Activated CD8-positive, alpha-beta T cell treated with anti-CD3 and anti-CD28 coated beads, Interleukin-2, amount 10 ng/mL, durations not matched to agents 7 days and 5 days (primary cell): ENCODE measurements around the gene STK11. TPM values are rescaled to one million over a fixed set of nuclear protein-coding genes. Genes with fewer than 3 reads are reported as not detected.

Experiments
- ATAC-seq: fragments of 150-1000 bp; cut with Tn5 transposase; one replicate; pipeline ENCODE4 v1.10.0; 2021; ENCODE audit warnings: moderate library complexity
- CTCF ChIA-PET: fragments of 350-600 bp; sonication (Branson Sonifier 250); formaldehyde crosslinking; loops from one replicate; lab custom pipeline; 2021; ENCODE audit warnings: antibody characterized with exemption; lab: Charles Lee
- POLR2A ChIA-PET: fragments of 350-600 bp; sonication (Branson Sonifier 250); formaldehyde crosslinking; loops from one replicate; lab custom pipeline; 2021; ENCODE audit warnings: antibody characterized with exemption; lab: Charles Lee
- DNase-seq: peaks from one replicate; pipeline ENCODE4 v3.0.0-alpha.2; 2020
- H3K27ac Mint-ChIP-seq: one replicate; pipeline ENCODE4 v1.8.0; 2021; ENCODE audit warnings: mild to moderate bottlenecking, mixed read lengths
- H3K27me3 Mint-ChIP-seq: one replicate; pipeline ENCODE4 v1.8.0; 2021; ENCODE audit warnings: low read depth, mixed read lengths
- H3K36me3 Mint-ChIP-seq: one replicate; pipeline ENCODE4 v1.8.0; 2021; ENCODE audit warnings: low read depth, mixed read lengths
- H3K4me1 Mint-ChIP-seq: one replicate; pipeline ENCODE4 v1.8.0; 2021; ENCODE audit warnings: low read depth, mixed read lengths
- H3K4me3 Mint-ChIP-seq: one replicate; pipeline ENCODE4 v1.8.0; 2021; ENCODE audit warnings: mild to moderate bottlenecking, mixed read lengths
- H3K9me3 Mint-ChIP-seq: one replicate; pipeline ENCODE4 v1.8.0; 2022; ENCODE audit warnings: mixed read lengths; ENCODE audit not compliant: insufficient read depth
- total RNA-seq, 2 experiments: library from RNA; stranded (reverse); gene quantifications; one replicate each; pipeline ENCODE4 v1.2.3, GENCODE V29; 2021

The STK11 gene
- total RNA-seq, 2 experiments from 2014 or later: 68.8 to 70.8 TPM

GRCh38 chr19:1163934-1164683 lies 41.5 kb upstream of the STK11 start:
- no peak for ATAC-seq
- Mint-ChIP-seq H3K9me3 (no peaks in the 10 kb centered on the region), H3K27ac (no peak overlapping the region), H3K4me1 (peaks cover 3% of the 10 kb centered on the region), H3K27me3 (no peaks in the 10 kb centered on the region), H3K4me3 (no peak overlapping the region), H3K36me3 (peaks cover 7% of the 10 kb centered on the region)
- ChIA-PET CTCF (no interaction called here), POLR2A (no interaction called here)
- no peak for DNase-seq

DNA sequence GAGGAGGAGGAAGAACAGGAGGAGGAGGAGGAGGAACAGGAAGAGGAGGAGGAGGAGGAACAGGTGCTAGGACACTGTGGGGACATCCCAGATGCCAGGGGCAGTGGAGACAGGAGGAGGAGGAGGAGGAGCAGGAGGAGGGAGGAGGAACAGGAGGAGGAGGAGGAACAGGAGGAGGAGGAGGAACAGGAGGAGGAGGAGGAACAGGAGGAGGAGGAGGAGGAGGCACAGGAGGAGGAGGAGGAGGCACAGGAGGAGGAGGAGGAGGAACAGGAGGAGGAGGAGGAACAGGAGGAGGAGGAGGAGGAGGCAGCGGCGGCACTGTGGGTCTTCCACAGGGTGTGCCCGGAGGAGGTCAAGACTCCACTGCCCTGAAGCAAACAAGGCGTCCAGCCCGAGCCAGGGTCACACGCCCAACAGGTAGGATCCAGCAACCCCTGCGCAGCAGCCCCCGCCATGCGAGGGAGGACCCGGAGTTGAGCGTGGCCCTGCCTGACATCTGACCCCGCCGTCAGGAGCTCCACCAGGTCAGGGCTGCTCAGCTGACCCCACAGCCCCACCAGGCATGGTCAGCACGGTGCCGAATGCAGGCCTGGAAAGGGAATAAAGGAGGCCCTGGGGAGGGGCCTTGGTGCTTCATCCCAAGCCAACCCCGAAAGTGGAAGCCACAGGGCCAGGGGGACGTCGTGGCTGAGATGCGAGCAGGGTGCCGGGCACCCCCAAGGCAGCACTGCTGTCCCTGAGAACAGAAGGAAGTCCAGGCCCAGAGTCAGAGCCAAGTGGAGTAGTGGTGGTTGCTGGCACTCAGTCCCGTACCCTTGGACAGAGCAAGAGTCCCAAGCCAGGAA lies 40.7 kb upstream of the STK11 start:
- CTCF ChIA-PET: no interaction called here
- H3K4me3 Mint-ChIP-seq: no peak overlapping the region
- no peak overlapping the region for H3K27ac Mint-ChIP-seq
- no peaks in the 10 kb centered on the region for H3K27me3 Mint-ChIP-seq
- peaks cover 7% of the 10 kb centered on the region for H3K36me3 Mint-ChIP-seq
- peaks cover 6% of the 10 kb centered on the region for H3K4me1 Mint-ChIP-seq
- POLR2A ChIA-PET: no interaction called here
- DNase-seq (no peak), ATAC-seq (no peak)
- no peaks in the 10 kb centered on the region for H3K9me3 Mint-ChIP-seq

DNA sequence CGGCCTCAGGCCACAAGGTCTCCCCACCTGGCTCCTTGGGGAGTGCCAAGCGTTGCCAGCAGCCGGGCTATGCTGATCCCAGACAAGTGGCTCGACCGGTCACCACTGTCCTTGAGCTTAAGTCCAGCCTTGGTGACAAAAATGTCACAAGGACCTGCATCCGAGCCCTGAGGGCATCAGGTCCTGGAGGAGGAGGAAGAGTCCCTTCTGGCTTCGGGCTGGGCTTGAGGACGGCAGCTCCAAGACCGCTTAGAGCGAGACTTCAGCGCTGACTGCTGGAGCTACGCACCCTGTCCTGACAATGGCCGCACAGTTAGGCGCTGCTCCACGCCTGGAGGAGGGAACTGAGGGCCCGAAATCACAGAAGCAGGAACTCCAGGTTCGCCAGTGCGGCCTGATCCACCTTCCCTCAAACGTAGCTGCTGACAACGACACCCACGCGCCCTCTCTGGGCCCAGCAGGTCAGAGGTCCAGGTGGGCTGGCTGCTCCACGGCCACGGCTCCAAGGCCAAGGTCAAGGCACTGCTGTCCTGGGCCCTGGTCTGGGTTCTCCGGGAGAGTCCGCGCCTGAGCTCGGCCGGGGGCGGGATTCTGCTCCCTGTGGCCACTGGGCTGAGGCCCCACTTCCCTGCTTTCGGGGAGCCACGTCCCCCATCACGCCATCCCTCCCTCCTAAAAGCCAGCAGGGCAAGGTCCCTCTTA lies 38.6 kb upstream of the STK11 start:
- Mint-ChIP-seq H3K4me1 (peaks cover 16% of the 10 kb centered on the region), H3K27me3 (no peaks in the 10 kb centered on the region), H3K4me3 (no peak overlapping the region), H3K27ac (no peak overlapping the region), H3K9me3 (no peaks in the 10 kb centered on the region), H3K36me3 (peaks cover 16% of the 10 kb centered on the region)
- POLR2A ChIA-PET: no interaction called here
- no peak for DNase-seq
- ATAC-seq: no peak
- CTCF ChIA-PET: interaction anchor here (1.8 kb wide), 1 partner anchor 54 kb away, joined by 6 read pairs; no protein-coding TSS in a partner anchor

DNA sequence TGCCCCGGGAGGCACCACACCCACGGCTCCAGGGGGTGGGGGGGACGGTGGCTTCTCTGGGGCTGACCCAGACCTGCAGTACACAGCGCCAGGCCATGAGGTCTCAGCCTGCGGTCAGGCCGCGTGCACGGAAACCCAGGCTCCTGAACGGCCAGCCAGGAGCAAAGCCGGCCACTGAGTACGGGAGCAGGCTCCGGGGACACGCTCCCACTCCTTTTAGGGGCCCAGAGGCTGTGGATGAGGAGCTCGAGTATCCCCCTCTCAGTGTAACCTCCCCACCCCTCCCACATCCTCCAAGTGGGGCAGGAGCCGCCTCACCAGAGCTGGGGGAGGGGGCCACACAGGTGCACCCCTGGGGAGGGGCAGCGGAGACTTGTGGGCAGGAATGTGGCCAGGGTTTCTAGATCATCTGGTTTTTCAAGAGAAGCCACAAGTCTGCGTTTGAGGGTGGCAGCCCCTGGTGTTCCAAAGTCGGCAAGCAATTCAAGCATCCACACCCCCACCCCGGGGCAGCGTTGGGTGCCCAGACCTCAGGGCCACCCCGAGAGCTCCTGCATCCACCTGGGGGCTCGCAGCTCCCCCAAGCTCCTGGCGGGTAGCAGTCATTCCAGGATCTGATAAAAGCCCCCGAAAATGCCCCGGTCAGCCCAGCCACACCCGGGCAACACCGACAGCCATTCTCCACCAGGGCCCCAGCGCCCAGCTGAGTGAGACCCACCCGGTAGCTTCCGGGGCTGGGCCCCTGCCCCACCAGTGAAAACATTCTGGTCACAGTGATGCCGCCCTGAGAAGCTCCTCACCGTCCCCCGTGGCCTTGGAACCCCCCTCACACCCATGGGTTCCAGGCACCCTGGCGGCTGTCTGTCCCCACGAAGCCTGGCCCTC lies 37.6 kb upstream of the STK11 start:
- ChIA-PET CTCF (interaction anchor here (1.8 kb wide), 1 partner anchor 55 kb away, joined by 6 read pairs; no protein-coding TSS in a partner anchor), POLR2A (no interaction called here)
- no peak overlapping the region for H3K4me3 Mint-ChIP-seq
- H3K9me3 Mint-ChIP-seq: no peaks in the 10 kb centered on the region
- H3K36me3 Mint-ChIP-seq: peaks cover 18% of the 10 kb centered on the region
- ATAC-seq: no peak
- peaks cover 21% of the 10 kb centered on the region for H3K4me1 Mint-ChIP-seq
- DNase-seq: no peak
- no peaks in the 10 kb centered on the region for H3K27me3 Mint-ChIP-seq
- H3K27ac Mint-ChIP-seq: no peak overlapping the region

GRCh38 chr19:1168572-1169410 lies 36.8 kb upstream of the STK11 start:
- H3K9me3 Mint-ChIP-seq: no peaks in the 10 kb centered on the region
- H3K4me3 Mint-ChIP-seq: no peak overlapping the region
- peaks cover 18% of the 10 kb centered on the region for H3K36me3 Mint-ChIP-seq
- H3K27me3 Mint-ChIP-seq: no peaks in the 10 kb centered on the region
- H3K4me1 Mint-ChIP-seq: peaks cover 23% of the 10 kb centered on the region
- DNase-seq: no peak
- ATAC-seq: no peak
- H3K27ac Mint-ChIP-seq: no peak overlapping the region
- ChIA-PET CTCF (interaction anchor here (1.8 kb wide), 1 partner anchor 56 kb away, joined by 6 read pairs; no protein-coding TSS in a partner anchor), POLR2A (interaction anchor here (0.6 kb wide), 1 partner anchor 88 kb away, joined by 3 read pairs; no protein-coding TSS in a partner anchor)

DNA sequence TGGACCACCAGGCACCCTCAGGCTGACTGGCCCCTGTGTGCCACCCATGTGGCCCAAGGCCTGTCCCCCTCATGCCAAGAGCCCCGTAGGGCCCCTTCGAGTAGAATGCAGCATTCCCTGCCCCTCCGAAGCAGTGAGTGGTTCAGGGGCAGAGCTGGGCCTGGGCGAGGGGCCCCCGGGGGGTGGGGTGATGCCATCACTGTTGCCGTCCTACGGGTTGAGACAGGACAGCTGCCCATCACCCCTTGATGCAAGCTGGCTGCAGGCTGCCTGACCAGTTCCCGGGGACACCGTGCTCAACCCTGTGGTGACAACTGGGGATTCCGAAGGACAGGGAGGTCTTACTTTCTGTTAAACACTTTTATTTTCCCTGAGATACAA lies 36.2 kb upstream of the STK11 start:
- no peaks in the 10 kb centered on the region for H3K9me3 Mint-ChIP-seq
- no peak overlapping the region for H3K27ac Mint-ChIP-seq
- no peak for ATAC-seq
- CTCF ChIA-PET: no interaction called here
- peaks cover 18% of the 10 kb centered on the region for H3K36me3 Mint-ChIP-seq
- no peaks in the 10 kb centered on the region for H3K27me3 Mint-ChIP-seq
- no peak for DNase-seq
- peaks cover 25% of the 10 kb centered on the region for H3K4me1 Mint-ChIP-seq
- POLR2A ChIA-PET: interaction anchor here (0.6 kb wide), 1 partner anchor 88 kb away, joined by 3 read pairs; no protein-coding TSS in a partner anchor
- H3K4me3 Mint-ChIP-seq: no peak overlapping the region

DNA sequence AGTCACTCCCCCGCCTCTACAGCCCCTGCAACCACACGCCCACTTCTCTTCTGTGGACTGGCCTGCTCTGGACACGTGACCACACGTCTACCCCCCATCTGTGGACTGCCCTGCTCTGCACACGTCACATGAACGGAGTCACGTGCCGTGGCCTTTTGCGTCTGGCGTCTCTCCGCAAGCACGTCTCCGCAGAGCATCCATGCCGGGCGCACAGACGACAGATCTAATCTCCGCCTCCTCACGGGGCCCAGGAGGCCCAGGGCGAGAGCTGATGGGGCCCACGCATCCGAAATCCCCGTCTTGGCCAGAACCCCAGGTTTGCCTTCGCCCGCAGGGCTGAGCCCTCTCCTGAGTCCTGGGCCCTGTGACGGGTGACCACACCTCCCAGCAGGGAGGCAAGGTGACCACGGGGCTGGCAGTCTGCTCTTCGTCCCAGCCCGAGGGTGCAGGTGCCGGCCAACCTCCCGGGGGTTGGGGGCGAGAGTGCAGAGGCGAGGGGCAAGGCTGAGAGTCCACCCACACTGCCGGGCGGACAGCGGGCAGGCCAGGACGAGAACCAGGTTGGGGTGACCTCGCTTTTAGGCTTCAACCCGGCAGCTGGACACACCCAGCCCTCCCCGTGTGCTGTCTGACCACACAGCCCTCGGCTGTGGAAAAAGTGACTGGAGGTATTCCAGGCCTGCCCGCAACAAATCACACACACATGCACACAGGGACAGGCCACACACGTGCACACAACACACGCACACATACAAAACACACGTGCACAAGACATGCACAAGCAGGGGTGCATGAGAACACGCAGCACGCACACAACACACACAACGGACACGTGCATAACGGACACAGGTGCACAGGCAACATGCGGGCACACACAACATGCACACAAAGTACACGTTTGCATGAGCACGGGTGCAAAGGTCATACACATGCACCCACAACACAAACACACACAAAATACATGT lies 35.4 kb upstream of the STK11 start:
- POLR2A ChIA-PET: no interaction called here

GRCh38 chr19:1170938-1171754 lies 34.4 kb upstream of the STK11 start:
- POLR2A ChIA-PET: no interaction called here
- Mint-ChIP-seq H3K36me3 (peaks cover 18% of the 10 kb centered on the region), H3K9me3 (no peaks in the 10 kb centered on the region), H3K4me1 (peaks cover 29% of the 10 kb centered on the region), H3K27me3 (no peaks in the 10 kb centered on the region), H3K4me3 (no peak overlapping the region), H3K27ac (peak overlapping the region; percentile 2)
- CTCF ChIA-PET: no interaction called here
- ATAC-seq: no peak
- DNase-seq: no peak

More for the DNA sequence above, 35.4 kb upstream of the STK11 start:
- Mint-ChIP-seq H3K4me3 (no peak overlapping the region), H3K27me3 (no peaks in the 10 kb centered on the region), H3K27ac (peak overlapping the region; percentile 2), H3K4me1 (peaks cover 29% of the 10 kb centered on the region), H3K36me3 (peaks cover 18% of the 10 kb centered on the region), H3K9me3 (no peaks in the 10 kb centered on the region)
- no peak for DNase-seq
- ATAC-seq: no peak
- CTCF ChIA-PET: no interaction called here

GRCh38 chr19:1171755-1172352 lies 33.7 kb upstream of the STK11 start:
- Mint-ChIP-seq H3K27me3 (no peaks in the 10 kb centered on the region), H3K4me1 (peaks cover 29% of the 10 kb centered on the region), H3K27ac (no peak overlapping the region), H3K4me3 (peak overlapping the region; percentile 87), H3K36me3 (peaks cover 13% of the 10 kb centered on the region), H3K9me3 (no peaks in the 10 kb centered on the region)
- POLR2A ChIA-PET: no interaction called here
- ATAC-seq (no peak), DNase-seq (no peak)
- CTCF ChIA-PET: no interaction called here
